HepG2 (cell line): ENCODE results near the gene ANKRD52. TPM values are rescaled to one million over a fixed set of nuclear protein-coding genes. Genes with fewer than 3 reads are reported as not detected.
A peak's percentile ranks its signal among the peaks of the same experiment; 100 is the strongest.

Source experiments
- ATF2 ChIP-seq: sonication (generic); formaldehyde crosslinking; IDR thresholded peaks from 2 replicates; pipeline ENCODE4 v1.4.0; 2020; ENCODE audit warnings: missing genetic modification reagents
- ATF3 ChIP-seq: sonication (generic); formaldehyde crosslinking; IDR thresholded peaks from 2 replicates; pipeline ENCODE4 v1.4.0; 2020; ENCODE audit warnings: missing genetic modification reagents
- BRF2 ChIP-seq: sonication (generic); formaldehyde crosslinking; IDR thresholded peaks from 2 replicates; pipeline ENCODE4 v1.8.1; 2022; ENCODE audit warnings: mild to moderate bottlenecking, missing genetic modification reagents
- ETV5 ChIP-seq: IDR thresholded peaks from 2 replicates; pipeline ENCODE4 v1.6.1; 2018; ENCODE audit warnings: missing biosample characterization, missing genetic modification reagents, inconsistent platforms, borderline replicate concordance
- GFI1 ChIP-seq: sonication (generic); formaldehyde crosslinking; IDR thresholded peaks from 2 replicates; pipeline ENCODE4 v1.5.0; 2020; ENCODE audit warnings: missing genetic modification reagents, mild to moderate bottlenecking, borderline replicate concordance
- GLI4 ChIP-seq: sonication (generic); formaldehyde crosslinking; IDR thresholded peaks from 2 replicates; pipeline ENCODE4 v1.5.1; 2020; ENCODE audit warnings: missing genetic modification reagents, mild to moderate bottlenecking, moderate library complexity, borderline replicate concordance
- HMG20A ChIP-seq: IDR thresholded peaks from 2 replicates; pipeline ENCODE4 v1.6.1; 2016; ENCODE audit warnings: borderline replicate concordance
- IKZF1 ChIP-seq: fragments of 450-650 bp; IDR thresholded peaks from 2 replicates; pipeline ENCODE4 v1.7.1; 2016
- JUN ChIP-seq: sonication (generic); formaldehyde crosslinking; IDR thresholded peaks from 2 replicates; pipeline ENCODE4 v1.4.0; 2020; ENCODE audit warnings: mild to moderate bottlenecking, missing genetic modification reagents
- KLF12 ChIP-seq: sonication (generic); formaldehyde crosslinking; IDR thresholded peaks from 2 replicates; pipeline ENCODE4 v1.4.0; 2020; ENCODE audit warnings: missing genetic modification reagents, borderline replicate concordance
- LRRFIP1 ChIP-seq: sonication (generic); formaldehyde crosslinking; conservative IDR thresholded peaks from 2 replicates; pipeline ENCODE4 v1.4.0; 2020; ENCODE audit warnings: missing genetic modification reagents
- NFE2 ChIP-seq: sonication (generic); formaldehyde crosslinking; IDR thresholded peaks from 2 replicates; pipeline ENCODE4 v1.4.0; 2020; ENCODE audit warnings: missing genetic modification reagents
- SP140L ChIP-seq: sonication (generic); formaldehyde crosslinking; IDR thresholded peaks from 2 replicates; pipeline ENCODE4 v1.4.0; 2020; ENCODE audit warnings: missing genetic modification reagents, borderline replicate concordance
- SP4 ChIP-seq: sonication (generic); formaldehyde crosslinking; IDR thresholded peaks from 2 replicates; pipeline ENCODE4 v1.8.1; 2023; ENCODE audit warnings: mild to moderate bottlenecking, missing genetic modification reagents
- SRSF4 ChIP-seq: fragments of 200-400 bp; formaldehyde crosslinking; IDR thresholded peaks from one replicate; pipeline ENCODE4 v1.6.1; 2018; ENCODE audit warnings: mild to moderate bottlenecking, low read depth, low read length, moderate library complexity; ENCODE audit not compliant: poor library complexity, severe bottlenecking
- STAG1 ChIP-seq: sonication (generic); formaldehyde crosslinking; IDR thresholded peaks from 2 replicates; pipeline ENCODE4 v1.4.0; 2020; ENCODE audit warnings: missing genetic modification reagents
- ZFP36L1 ChIP-seq: sonication (generic); formaldehyde crosslinking; IDR thresholded peaks from 2 replicates; pipeline ENCODE4 v1.8.0; 2022; ENCODE audit warnings: mild to moderate bottlenecking, missing genetic modification reagents, moderate library complexity
- ZFP90 ChIP-seq: sonication (generic); formaldehyde crosslinking; IDR thresholded peaks from 2 replicates; pipeline ENCODE4 v1.8.0; 2022; ENCODE audit warnings: missing genetic modification reagents, mild to moderate bottlenecking, inconsistent platforms, borderline replicate concordance
- ZNF101 ChIP-seq: sonication (generic); formaldehyde crosslinking; IDR thresholded peaks from 2 replicates; pipeline ENCODE4 v1.4.0; 2020; ENCODE audit warnings: mild to moderate bottlenecking, low read depth, missing genetic modification reagents, borderline replicate concordance
- ZNF331 ChIP-seq: sonication (generic); formaldehyde crosslinking; IDR thresholded peaks from 2 replicates; pipeline ENCODE4 v1.4.0; 2020; ENCODE audit warnings: missing genetic modification reagents
- ZNF382 ChIP-seq: sonication (generic); formaldehyde crosslinking; IDR thresholded peaks from 2 replicates; pipeline ENCODE4 v1.5.0; 2020; ENCODE audit warnings: missing genetic modification reagents, mild to moderate bottlenecking, borderline replicate concordance
- ZNF660 ChIP-seq: sonication (generic); formaldehyde crosslinking; IDR thresholded peaks from 2 replicates; pipeline ENCODE4 v1.5.1; 2020; ENCODE audit warnings: mild to moderate bottlenecking, low read depth, missing genetic modification reagents, borderline replicate concordance
- ZNF790 ChIP-seq: sonication (generic); formaldehyde crosslinking; IDR thresholded peaks from 2 replicates; pipeline ENCODE4 v1.8.0; 2022; ENCODE audit warnings: missing genetic modification reagents, mild to moderate bottlenecking, borderline replicate concordance
- ZNF841 ChIP-seq: sonication (generic); formaldehyde crosslinking; IDR thresholded peaks from 2 replicates; pipeline ENCODE4 v1.8.1; 2023; ENCODE audit warnings: missing genetic modification reagents, borderline replicate concordance
- polyA plus RNA-seq, 8 experiments: library from polyadenylated mRNA; depleted of rRNA in 3 of 8; stranded (reverse) in 7 of 8; unstranded in 1 of 8; fragments of >200 nt; fragmentation: Illumina TruSeq in 4 of 8; extraction: Trizol in 4 of 8; gene quantifications; 2 replicates each; pipeline versions ENCODE4 v1.2.1 to v1.2.3, GENCODE V29; 2011 to 2016; ENCODE audit warnings: low read depth in 4 of 8, missing spikeins in 1 of 8, mixed read lengths in 1 of 8; ENCODE audit not compliant: insufficient read depth in 1 of 8
- total RNA-seq, 5 experiments: library from RNA; depleted of rRNA; stranded (reverse); fragments of >200 nt; fragmentation: Illumina TruSeq; extraction: Trizol; gene quantifications; 2 replicates each; pipeline ENCODE4 v1.2.3, GENCODE V29; 2016; ENCODE audit warnings: low read depth in 1 of 5

The ANKRD52 gene
- total and polyA plus RNA-seq, 2 of the 13 experiments (the other 11 are each of a cell fraction or from before 2014, with no cell fraction given), result 7.8 to 9.2 TPM

GRCh38 chr12:56299853-56300643 is 41.9 kb upstream of the ANKRD52 start, which contains the start of gene CS (continued):
- no peak for TF ChIP-seq SRSF4
- no peak for TF ChIP-seq ETV5 (CRISPR knock-in tag)
- no peak for TF ChIP-seq ATF2 (CRISPR knock-in tag)
- no peak for TF ChIP-seq ZFP90 (CRISPR knock-in tag)
- peak; percentile 68; the same call in 1 of the 2 replicates for TF ChIP-seq SP4
- TF ChIP-seq ZNF382 (CRISPR knock-in tag), result no peak
- TF ChIP-seq ZNF660 (CRISPR knock-in tag), result no peak
- no peak for TF ChIP-seq NFE2 (CRISPR knock-in tag)
- 0 out of 2 replicates have a peak, but pooled peaks have one; percentile 33 for TF ChIP-seq JUN (CRISPR knock-in tag)
- TF ChIP-seq ZNF841 (CRISPR knock-in tag), result no peak
- TF ChIP-seq ZFP36L1 (CRISPR knock-in tag), result peak; percentile 88; the same call in 1 of the 2 replicates
- no peak for TF ChIP-seq SP140L (CRISPR knock-in tag)
- TF ChIP-seq GFI1 (CRISPR knock-in tag), result no peak; the same call in 1 of the 2 replicates
- TF ChIP-seq IKZF1, result no peak
- TF ChIP-seq ATF3 (CRISPR knock-in tag), result 0 out of 2 replicates have a peak, but pooled peaks have one; percentile 3
- TF ChIP-seq ZNF331, result peak; percentile 11; the same call in 1 of the 2 replicates
- no peak for TF ChIP-seq STAG1 (CRISPR knock-in tag)
- peak; percentile 48; the same call in 1 of the 2 replicates for TF ChIP-seq GLI4
- 0 out of 2 replicates have a peak, but pooled peaks have one; percentile 76 for TF ChIP-seq BRF2 (CRISPR knock-in tag)
- TF ChIP-seq ZNF790, result no peak
- no peak for TF ChIP-seq KLF12
- no peak for TF ChIP-seq LRRFIP1 (CRISPR knock-in tag)
- TF ChIP-seq ZNF101 (CRISPR knock-in tag), result no peak
- TF ChIP-seq HMG20A (CRISPR knock-in tag), result no peak
